Cardiac muscle cell (in vitro differentiated cells and primary cell): ENCODE results near the gene SLX4IP. TPM values are rescaled to one million over a fixed set of nuclear protein-coding genes. Genes with fewer than 3 reads are reported as not detected.

Experiments
- DNase-seq, 2 donors: peaks; one replicate each; pipeline versions ENCODE4 v3.0.0 to v3.0.0-alpha.2; 2010 to 2017; ENCODE audit warnings: low read depth in 1 of 2, low spot score in 1 of 2
- H3K27ac ChIP-seq: fragments of 200-600 bp; sonication (generic); 2 replicates; pipeline ENCODE4 v1.5.1; 2016
- H3K27me3 ChIP-seq: fragments of 200-600 bp; sonication (generic); 2 replicates; pipeline ENCODE4 v1.6.0; 2016; ENCODE audit warnings: control low read depth
- H3K36me3 ChIP-seq: fragments of 200-600 bp; sonication (generic); 2 replicates; pipeline ENCODE4 v1.5.1; 2016; ENCODE audit warnings: control low read depth
- H3K4me1 ChIP-seq: fragments of 200-600 bp; sonication (generic); 2 replicates; pipeline ENCODE4 v1.8.1; 2017; ENCODE audit warnings: low read depth, mild to moderate bottlenecking, mixed run types
- H3K4me3 ChIP-seq: fragments of 200-600 bp; sonication (generic); 2 replicates; pipeline ENCODE4 v1.5.1; 2016; ENCODE audit warnings: mild to moderate bottlenecking
- H3K9me3 ChIP-seq: fragments of 200-600 bp; sonication (generic); 2 replicates; pipeline ENCODE4 v1.5.1; 2017; ENCODE audit warnings: low read depth, mild to moderate bottlenecking, control low read depth
- CTCF ChIP-seq: IDR thresholded peaks from 2 replicates; pipeline ENCODE4 v1.5.1; 2012; ENCODE audit warnings: low read depth, mild to moderate bottlenecking, low read length
- polyA plus RNA-seq: library from polyadenylated mRNA; unstranded; fragments of >200 nt; fragmentation: Nextera tagmentation; extraction: Ambion mirVana; gene quantifications from 2 replicates; pipeline ENCODE4 v1.2.1, GENCODE V29; 2016
- total RNA-seq: library from RNA; depleted of rRNA; stranded (reverse); fragments of >200 nt; gene quantifications from 2 replicates; pipeline ENCODE4 v1.2.3, GENCODE V29; 2016

Gene SLX4IP
- total and polyA plus RNA-seq, 2 experiments from 2014 or later = 2.5 to 4.1 TPM

- Histone ChIP-seq H3K4me1 (no peaks in the 10 kb centered on the region), H3K27ac (no peak overlapping the region), H3K27me3 (no peaks in the 10 kb centered on the region), H3K9me3 (no peaks in the 10 kb centered on the region), H3K4me3 (no peak overlapping the region), H3K36me3 (no peaks in the 10 kb centered on the region)
- peak in 1 of 2 donors; percentile 8 for DNase-seq
- TF ChIP-seq CTCF = no peak
Measured at GRCh38 chr20:10398834-10399369, 36.2 kb upstream of the SLX4IP start.

GRCh38 chr20:10402938-10403608 is 32.0 kb upstream of the SLX4IP start:
- H3K9me3 ChIP-seq = no peaks in the 10 kb centered on the region
- H3K27ac ChIP-seq = no peak overlapping the region
- DNase-seq = no peak
- peaks cover 8% of the 10 kb centered on the region for H3K36me3 ChIP-seq
- H3K4me1 ChIP-seq = no peaks in the 10 kb centered on the region
- no peaks in the 10 kb centered on the region for H3K27me3 ChIP-seq
- no peak overlapping the region for H3K4me3 ChIP-seq
- no peak for TF ChIP-seq CTCF

- H3K9me3 ChIP-seq = no peaks in the 10 kb centered on the region
- H3K27ac ChIP-seq = no peak overlapping the region
- DNase-seq = no peak
- no peak overlapping the region for H3K4me3 ChIP-seq
- peaks cover 8% of the 10 kb centered on the region for H3K36me3 ChIP-seq
- H3K27me3 ChIP-seq = no peaks in the 10 kb centered on the region
- H3K4me1 ChIP-seq = no peaks in the 10 kb centered on the region
- no peak for TF ChIP-seq CTCF
Measured at GRCh38 chr20:10404023-10404628, 31.0 kb upstream of the SLX4IP start.

- no peak for DNase-seq
Measured at GRCh38 chr20:10404959-10405530, 30.1 kb upstream of the SLX4IP start.

More at GRCh38 chr20:10404959-10405530, 30.1 kb upstream of the SLX4IP start:
- H3K9me3 ChIP-seq = no peaks in the 10 kb centered on the region
- TF ChIP-seq CTCF = no peak
- no peaks in the 10 kb centered on the region for H3K4me1 ChIP-seq
- H3K36me3 ChIP-seq = peaks cover 8% of the 10 kb centered on the region
- H3K4me3 ChIP-seq = no peak overlapping the region
- H3K27me3 ChIP-seq = no peaks in the 10 kb centered on the region
- no peak overlapping the region for H3K27ac ChIP-seq
